GM19035 (cell line): ENCODE data around the gene CKS1B.
"Not testable (repeated sequence)": the region's sequence is repeated elsewhere in the genome, so short reads cannot be mapped to it uniquely, and the experiment has no call there.

Experiments
- ATAC-seq: cut with Tn5 transposase; IDR thresholded peaks from one replicate; pipeline ENCODE4 v1.9.1; 2021; ENCODE audit not compliant: unreplicated experiment

Gene CKS1B

DNA sequence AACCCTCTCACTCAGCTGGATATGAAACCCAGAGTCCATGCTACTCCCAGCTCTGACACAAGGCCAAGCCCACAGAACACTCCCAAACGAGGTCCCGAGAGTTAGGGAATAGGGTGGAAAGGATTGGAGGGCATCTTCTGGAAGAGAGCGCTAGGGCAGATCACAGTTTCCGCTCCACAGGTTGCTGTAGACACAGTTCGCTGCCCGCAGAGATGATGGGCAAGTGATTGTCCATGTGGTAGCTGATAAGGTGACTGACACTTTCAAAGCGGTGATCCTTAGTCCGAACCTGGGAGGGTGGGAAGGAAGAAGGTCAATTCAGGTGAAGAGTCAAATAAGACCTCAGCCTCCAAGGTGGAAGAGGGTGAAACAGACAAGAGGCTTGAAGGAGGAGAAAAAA lies 10.8 kb upstream of the CKS1B start:
- ATAC-seq = no peak

DNA sequence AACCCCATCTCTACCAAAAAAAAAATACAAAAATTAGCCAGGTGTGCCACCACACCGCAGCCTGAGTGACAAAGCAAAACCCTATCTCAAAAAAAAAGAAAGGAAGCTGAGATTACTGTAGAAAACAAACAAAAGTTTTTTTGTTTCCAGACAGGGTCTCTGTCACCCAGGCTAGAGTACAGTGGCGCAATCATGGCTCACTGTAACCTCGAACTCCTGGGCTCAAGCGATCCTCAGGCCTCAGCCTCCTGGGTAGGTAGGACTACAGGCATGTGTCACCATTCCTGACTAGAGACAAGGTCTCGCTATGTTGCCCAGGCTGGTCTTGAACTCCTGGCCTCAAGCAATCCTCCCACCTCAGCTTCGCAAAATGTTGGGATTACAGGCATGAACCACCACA lies 10.1 kb upstream of the CKS1B start:
- ATAC-seq = no peak

GRCh38 chr1:154966111-154966510 lies 8.4 kb upstream of the CKS1B start:
- no peak for ATAC-seq

DNA sequence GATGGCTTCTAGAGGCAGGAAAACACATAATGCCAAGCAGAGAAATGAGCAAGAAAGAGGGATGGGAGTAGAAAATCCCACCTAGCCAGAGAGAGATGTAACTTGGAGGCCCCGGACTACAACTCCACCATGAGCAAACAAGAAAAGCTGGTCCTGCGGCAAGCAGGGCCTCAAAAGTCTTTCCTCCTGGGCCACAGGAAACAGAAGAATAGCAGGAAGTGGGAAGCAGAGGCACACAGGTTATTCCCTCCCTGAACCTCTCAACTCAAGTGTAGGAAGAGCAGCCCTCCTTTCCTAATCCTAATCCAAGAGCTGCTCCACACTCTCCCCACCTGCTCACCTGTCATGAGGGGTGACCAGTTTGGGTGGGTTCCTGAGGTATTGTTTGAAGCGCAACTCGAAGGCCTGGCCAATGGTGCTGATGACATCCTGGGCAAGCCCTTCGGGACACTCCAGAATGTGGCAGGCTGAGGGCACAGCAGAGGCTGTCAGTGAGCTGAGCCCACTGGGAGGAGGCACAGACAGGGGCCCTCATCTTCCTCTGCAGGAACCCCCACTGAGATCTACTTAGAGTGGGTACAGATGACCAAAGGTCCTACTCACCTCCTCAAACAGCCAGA lies 7.0 kb upstream of the CKS1B start:
- no peak for ATAC-seq

- ATAC-seq = no peak
Observed at GRCh38 chr1:154968731-154969130, 5.8 kb upstream of the CKS1B start.

- no peak for ATAC-seq
Observed at GRCh38 chr1:154969246-154969645, 5.2 kb upstream of the CKS1B start.

DNA sequence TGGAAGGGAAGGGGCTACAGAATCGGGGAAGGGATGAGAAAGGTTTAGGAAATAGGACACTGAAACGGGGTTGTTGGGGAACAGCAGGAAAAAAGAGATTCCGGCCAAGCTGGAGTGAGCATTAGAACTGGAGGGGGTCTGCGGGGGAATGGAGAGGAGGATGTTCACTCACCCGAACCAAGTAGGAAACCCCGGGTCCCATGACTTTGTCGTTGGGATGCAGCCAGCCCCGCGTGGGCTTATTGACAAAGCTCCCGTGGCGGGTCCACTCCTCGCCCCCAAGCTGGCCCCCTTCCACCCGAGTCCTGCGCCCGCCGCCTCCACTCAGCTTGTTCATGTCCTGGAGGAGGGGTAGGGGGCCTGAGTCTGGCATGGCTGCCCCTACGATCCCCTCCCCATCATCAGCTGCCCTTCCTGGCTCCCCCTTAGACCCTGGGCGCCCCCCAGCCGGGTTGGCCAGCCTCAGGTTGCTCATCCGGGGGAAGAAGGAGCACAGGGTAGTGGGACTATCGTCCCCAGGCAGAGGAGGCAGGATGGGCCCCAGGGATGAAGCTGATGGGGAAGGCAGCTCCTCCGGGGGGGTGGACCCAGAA lies 4.5 kb upstream of the CKS1B start:
- no peak for ATAC-seq

GRCh38 chr1:154970631-154971340 lies 3.7 kb upstream of the CKS1B start, which contains the start of gene SHC1:
Gene SHC1, minus strand, starts transcription at chr1:154970747. Its CDS starts 221 bp downstream, at chr1:154970526.
- ATAC-seq = no peak

DNA sequence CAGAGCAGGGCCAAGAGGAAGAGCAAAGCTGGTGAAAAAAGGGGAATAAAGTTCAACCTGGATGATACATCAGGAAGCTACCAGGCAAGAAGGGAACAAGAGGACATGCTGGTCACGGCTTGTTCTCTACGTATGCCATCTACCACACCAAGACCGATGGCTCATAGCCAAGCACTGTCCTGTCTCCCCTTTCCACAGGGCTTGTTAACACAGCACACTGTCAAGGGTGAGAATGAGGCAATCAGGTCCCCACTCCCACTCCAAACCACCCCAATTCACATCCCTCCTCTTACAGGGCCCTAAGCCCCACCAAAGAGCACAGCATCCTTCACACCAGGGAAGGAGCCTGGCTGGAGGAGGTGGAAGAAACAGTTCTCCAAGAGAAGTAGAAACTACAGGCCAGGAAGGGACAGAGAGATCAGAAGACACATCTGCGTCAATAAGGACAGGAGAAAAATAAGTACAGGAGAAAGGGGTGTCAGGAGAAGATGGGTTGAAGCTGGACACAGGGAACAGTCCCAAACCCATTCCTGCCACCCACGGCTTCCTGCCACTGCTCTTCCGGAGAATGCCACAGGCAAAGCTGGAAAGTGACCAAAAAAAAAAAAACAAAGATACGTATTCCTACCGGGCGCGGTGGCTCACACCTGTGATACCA lies 3.0 kb upstream of the CKS1B start:
- ATAC-seq = no peak

DNA sequence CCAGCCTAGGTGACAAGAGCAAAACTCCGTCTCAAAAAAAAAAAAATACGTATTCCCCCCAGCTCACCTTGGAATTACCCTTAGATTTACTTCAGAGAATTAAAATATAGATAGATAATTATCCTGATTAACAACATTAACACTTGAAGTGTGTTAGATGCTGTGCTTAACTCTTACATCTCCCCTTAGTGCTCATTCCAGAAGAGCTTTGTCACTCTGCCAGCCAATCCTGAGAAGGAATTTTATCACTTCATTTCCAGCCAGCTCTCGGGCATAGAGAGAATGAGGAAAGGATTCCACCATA lies 2.3 kb upstream of the CKS1B start:
- no peak for ATAC-seq

DNA sequence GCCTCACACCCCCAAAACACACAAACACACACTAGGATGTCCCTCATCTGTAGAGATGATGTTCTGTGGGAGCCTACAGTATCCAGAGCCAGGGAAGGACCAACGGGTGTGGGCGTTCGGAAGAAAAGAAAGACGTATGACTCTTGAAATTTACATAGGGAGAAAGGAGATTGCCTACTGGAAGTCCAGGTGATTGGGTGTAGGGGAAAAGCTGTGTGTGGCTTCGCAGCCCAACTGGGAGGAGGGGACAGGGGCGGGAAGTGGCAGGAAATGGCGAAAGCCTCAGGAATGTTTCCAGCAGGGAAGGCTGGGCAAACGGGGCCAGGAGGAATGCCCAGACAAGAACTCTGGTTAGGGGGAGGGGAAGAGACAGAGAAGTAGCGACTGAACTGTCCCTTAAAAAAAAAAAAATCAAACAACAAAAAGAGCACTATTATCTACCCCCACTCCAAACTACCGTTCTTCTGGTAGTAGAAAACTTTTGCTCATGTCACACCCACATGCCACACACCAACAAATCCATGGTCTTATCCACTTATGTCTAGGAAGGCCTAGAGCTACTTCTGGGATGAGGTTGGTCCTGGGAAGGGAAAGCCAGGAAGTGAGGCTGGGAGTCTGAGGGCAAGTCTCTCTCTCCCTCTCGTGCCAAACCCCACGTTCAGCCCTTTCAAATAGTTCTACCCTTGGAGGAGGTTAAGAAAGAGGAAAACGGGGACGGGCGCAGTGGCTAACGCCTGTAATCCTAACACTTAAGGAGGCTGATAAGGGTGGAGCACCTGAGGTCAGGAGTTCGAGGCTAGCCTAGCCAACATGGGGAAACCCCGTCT lies 1.8 kb upstream of the CKS1B start:
- no peak for ATAC-seq

DNA sequence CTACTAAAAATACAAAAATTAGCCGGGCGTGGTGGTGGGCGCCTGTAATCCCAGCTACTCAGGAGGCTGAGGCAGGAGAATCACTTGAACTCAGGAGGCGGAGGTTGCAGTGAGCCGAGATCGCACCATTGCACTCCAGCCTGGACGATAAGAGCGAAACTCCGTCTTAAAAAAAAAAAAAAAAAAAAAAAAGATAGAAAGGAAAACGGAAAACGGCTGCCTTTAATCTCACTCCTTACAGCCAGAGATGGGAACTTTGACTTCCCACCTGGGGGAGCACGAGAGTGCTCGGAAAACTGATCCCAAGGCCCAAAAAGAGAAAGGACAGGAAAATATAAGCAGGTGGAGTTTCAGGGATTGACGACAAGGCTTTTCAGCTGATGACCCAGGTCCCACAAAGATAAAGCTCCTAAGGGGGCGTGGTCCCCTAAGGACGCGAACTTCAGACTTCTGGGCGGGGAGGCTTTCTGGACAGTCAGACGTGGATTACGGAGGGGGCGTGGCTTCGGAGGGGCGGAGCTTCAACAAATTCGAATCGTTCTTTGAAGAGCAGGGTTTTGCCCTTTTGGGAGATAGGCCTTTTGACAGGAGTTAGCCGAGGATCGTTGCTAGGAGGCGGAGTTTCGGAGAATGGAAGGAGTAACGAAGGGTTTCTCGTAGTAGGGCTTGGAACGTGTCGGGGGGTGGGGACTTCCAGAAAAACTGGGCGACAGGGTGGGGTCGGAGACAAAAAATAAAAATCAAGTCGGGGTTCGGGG lies 958 bp upstream of the CKS1B start:
- ATAC-seq = no peak

DNA sequence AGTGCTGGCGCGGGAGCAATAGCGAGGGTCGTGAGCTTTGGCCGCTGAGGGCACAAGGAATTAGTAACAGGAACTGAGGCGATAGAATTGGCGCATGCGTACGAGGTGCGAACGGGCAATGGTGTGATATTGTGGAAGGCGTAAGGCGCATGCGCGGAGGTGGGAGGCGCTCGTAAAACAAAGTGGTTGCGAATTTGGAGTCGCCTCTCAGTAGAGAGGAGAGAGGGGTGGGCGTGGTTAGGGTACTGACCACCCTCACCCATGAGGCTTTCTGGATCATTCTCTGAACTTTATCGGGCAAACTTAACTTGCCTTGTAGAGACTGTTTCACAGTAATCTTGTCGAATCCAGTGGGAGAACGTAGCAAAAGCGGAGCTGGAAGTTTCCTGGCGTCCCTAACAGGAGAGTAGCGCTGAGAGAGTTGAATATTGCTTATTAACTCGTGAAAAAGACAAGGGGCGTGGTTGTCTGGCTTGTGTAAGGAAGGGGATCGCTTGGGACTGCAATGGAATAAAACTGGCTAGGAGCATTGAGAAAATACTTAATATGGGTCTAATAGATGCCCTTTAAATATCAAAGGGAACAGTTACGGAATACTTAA lies 427 bp downstream of the CKS1B start:
- peak; percentile 37 for ATAC-seq

GRCh38 chr1:154975409-154976059 lies 1.1 kb downstream of the CKS1B start:
- no peak for ATAC-seq

GRCh38 chr1:154977762-154978161 lies 3.3 kb downstream of the CKS1B start:
- ATAC-seq = not testable (repeated sequence)

DNA sequence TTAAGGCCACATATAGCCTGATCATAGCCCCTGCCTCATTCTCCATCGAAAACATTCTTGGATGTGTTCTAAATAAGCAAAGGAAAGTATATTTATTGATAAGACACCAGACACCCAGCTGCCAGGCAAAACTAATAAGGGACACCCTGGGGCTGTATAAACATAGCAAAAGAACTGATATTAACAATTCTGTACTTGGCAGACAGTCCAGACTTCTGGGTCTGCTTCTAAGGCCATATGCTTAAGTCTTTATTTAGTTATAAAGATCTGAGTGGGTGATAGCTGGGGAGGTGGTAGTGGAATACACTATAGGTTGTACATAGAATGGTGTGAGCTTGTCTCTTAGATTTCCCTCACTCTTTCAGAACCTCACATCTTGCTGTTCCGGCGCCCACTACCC lies 3.9 kb downstream of the CKS1B start:
- no peak for ATAC-seq

- no peak for ATAC-seq
Observed at GRCh38 chr1:154982341-154982740, 7.9 kb downstream of the CKS1B start.

GRCh38 chr1:154982897-154983648 lies 8.6 kb downstream of the CKS1B start, which contains the start of gene FLAD1:
Gene FLAD1, plus strand, starts transcription at chr1:154983344. Its CDS starts 351 bp downstream, at chr1:154983695.
- ATAC-seq = peak; percentile 98
